Kasumi-1 (cell line): Measurements from ENCODE around the gene DVL3.
"Not testable (repeated sequence)": the region's sequence is repeated elsewhere in the genome, so short reads cannot be mapped to it uniquely, and the experiment has no call there.

Experiments
- DNase-seq, 2 experiments: peaks; one replicate each; lab custom pipeline; 2025; lab: John Stamatoyannopoulos, UW

DVL3 gene

DNA sequence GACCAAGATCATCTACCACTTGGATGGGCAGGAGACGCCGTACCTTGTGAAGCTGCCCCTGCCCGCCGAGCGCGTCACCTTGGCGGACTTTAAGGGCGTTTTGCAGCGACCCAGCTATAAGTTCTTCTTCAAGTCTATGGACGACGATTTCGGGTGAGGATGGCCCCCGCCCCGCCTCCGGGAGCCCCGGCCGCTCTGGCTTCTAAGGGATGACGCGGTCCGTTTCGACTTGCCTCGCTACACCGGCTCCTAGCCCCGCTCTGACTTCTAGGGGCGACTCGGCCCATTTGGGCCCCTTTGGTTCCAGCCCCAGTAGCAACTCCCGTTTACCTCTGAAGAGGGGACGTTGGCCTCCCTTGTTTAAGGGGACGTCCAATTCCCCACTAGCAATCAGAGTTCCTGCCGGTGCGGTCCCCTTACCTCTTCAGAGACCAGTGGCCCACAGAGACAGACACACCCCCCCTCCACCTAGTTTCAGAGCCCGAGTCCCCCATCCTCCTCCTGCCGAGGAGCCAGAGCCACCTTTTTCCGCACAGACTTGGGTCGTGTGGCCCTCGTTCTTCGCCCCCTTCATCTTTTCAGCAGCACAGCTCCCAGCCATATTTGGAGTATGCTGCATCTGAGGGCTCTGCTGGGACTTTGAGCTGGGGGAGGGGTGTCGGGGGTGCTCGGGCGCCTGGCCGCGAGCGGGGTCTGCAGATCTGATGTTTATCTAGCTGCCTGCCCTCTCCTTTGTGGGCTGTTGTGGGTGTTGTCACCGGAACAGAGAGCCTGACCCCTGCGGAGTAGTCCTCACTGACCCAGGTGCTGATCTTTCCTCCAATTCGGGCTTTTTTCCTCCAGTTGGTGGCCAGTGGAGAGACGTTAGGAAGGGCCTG is 706 bp downstream of the DVL3 start:
- no peak for DNase-seq

DNA sequence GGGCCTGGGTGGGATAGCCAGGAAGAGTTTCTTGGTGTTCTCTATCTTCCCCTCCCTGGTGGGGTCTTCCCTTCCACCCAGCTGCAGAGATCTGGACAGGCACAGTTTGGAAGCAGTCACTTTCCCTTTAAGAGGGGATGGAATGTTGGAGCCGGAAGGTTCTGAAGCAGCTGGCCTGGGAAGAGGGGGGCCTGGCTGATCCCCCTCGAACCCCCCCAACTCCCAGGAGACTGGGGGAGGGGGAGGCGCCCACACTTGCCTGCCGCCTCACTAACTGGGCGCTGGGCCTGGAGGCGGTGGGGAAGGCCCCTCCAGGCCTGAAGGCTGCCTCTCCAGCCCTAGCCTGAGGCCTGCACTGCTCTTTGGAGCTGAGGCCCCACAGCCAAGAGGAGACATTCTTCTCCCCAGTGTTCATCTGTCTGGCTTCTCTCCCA is 1.4 kb downstream of the DVL3 start:
- DNase-seq: peak in 1 of 2 experiments; percentile 15

- no peak for DNase-seq
These were observed 2.0 kb downstream of the DVL3 start for GRCh38 chr3:184157206-184157605.

GRCh38 chr3:184158404-184158803 is 3.2 kb downstream of the DVL3 start:
- DNase-seq: no peak

DNA sequence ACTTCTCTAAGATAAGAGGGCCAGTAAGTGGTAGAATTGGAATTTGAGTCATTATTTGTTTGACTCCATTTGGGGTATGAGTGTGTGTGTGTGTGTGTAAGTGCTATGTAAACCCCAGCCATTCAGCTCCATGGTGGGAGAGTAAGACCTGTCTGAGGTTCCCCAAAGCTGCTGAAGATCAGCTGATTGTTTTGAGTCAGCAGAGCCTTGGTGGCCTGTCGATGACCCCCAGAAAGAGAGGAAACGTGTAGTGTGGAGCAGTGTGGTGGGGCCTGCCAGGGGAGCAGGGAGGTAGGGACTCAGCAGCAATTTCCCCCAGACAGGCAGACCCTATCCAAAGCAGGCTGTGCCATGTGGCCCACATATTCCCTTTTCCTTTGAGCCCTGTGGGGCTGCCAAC is 5.3 kb downstream of the DVL3 start:
- no peak for DNase-seq

DNA sequence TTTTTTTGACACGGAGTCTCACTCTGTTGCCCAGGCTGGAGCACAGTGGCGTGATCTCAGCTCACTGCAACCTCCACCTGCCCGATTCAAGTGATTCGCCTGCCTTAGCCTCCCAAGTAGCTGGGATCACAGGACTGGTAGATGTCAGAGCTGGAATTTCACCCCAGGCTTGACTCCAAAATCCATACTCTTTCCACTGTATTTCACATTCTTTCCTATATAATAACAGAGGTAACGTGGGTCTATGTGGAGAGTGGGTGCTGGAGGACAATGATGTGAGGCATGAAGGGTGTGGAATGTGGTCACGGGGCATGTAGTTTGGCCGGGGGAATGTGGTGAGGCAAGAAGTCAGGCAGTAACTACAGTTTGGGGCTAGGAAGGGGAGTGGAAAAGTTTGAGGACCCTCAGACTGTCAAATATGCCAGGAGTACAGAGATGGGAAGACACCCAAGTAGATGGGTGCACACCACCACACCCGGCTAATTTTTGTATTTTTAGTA is 7.4 kb downstream of the DVL3 start:
- DNase-seq: not testable (repeated sequence)

DNA sequence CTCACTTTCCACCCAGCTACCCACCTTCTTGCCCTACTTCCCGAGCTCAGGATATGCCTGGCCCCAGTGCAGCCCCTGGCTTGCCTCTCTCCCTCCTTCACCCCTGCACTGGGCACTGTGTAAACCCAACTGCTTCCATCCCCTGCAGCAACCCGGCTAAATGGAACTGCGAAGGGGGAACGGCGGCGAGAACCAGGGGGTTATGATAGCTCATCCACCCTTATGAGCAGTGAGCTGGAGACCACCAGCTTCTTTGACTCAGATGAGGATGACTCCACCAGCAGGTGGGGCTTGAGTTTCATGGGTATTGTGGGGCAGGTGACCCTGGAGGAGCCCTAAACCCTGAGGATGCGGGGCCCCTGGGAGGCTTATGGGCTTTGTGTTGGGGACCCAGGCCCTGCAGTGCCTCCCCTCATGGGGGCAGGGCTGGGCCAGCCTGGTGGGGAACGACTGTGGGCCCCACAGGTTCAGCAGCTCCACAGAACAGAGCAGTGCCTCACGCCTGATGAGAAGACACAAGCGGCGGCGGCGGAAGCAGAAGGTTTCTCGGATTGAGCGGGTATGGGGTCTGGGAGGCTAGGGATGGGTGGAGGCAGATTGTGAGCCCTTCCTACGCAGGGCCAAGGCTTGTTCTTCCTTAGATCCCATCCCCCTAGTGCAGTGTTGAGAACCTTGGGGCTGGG is 9.6 kb downstream of the DVL3 start:
- DNase-seq: no peak

DNA sequence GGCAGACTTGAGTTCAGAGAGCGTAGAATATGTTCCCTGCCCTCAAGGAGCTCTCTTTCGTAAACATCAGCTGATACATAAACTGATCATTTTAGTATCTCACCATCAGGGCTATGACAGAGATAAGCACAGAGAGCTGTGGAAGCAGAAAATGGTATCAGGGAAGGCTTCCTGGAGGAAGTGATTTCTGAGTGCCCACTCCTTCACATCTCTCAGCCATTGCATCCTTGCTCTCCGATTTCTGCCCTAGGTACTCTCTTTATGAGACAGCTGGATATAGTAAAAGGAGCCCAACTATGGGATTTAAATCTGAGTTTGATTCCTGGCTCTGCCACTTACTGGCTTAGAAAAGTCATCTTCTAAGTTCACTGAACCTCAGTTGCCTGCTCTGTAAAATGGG is 10.4 kb downstream of the DVL3 start:
- no peak for DNase-seq

GRCh38 chr3:184166671-184167070 is 11.5 kb downstream of the DVL3 start:
- no peak for DNase-seq

DNA sequence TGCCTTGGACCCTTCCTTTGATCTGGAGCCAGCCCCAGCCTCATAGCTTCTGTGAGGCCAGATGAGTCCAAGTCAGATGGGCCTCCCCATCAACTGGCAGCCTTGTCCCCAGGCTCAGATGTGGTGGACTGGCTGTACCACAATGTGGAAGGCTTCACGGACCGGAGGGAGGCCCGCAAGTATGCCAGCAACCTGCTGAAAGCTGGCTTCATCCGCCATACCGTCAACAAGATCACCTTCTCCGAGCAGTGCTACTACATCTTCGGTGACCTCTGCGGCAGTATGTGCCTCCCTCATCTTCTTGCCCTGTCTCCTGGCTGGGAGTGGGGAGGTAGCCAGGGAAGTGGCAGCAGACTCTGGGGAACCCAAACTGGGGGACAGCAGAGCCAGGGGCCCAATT is 12.6 kb downstream of the DVL3 start:
- no peak for DNase-seq

DNA sequence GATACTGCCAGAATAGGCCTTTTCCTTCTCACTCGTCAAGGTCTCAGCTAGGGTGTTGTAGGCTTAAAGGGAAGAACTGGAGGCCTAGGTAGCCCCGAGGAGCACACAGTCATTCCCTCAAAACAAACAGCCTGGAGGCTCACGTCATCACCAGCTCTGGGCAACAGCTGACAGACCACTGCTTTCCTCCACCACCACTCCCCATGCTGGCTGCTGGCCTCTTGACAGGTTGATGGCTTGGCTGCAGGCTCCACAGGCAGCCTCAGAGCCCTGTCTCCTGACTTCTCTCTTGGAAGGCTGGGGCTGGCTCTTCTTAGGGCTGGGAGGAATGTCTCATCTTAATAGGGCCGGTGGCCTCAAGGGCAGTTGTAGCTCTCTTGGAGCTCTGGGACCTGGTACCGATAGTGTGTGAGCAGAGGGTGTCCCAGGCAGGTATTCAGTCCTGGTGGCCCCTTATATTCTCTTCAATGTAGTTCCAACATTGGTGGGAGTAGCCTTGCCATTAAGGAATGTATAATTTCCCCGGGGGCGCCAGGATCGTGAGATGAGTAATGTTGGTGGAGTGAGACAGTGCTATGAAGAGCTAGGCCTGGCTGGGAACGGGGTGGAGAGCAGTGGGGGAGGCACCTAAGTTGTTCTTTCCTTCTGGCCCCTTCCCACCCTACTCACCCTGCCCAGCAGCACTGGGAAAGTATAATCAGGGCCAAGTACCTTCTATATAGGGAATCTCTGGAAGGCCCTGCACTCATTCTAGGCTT is 13.4 kb downstream of the DVL3 start:
- no peak for DNase-seq

GRCh38 chr3:184169896-184170875 is 15.0 kb downstream of the DVL3 start:
- no peak for DNase-seq

DNA sequence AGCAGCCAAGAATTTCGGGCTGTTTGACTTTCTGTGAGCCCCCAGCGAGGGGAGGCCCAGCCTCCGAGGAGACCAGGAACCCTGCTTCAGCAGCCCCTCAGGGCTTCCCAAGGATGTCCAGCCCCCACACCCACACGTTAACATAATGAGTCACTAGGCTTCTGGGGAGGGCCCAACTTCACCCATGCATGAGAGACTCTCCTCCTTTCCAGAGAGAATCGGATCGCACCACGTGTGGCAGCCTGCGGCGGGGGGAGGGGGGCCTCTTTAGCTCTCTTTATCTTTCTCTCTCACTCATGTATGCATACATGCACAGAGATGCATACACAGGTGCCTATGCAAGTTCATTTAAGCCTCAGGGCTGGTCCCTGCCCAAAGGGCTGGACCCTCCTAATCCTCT is 16.4 kb downstream of the DVL3 start:
- DNase-seq: no peak

- DNase-seq: no peak
These were observed 17.6 kb downstream of the DVL3 start for GRCh38 chr3:184172681-184173373.

GRCh38 chr3:184173374-184173722 is 18.2 kb downstream of the DVL3 start:
- DNase-seq: no peak

DNA sequence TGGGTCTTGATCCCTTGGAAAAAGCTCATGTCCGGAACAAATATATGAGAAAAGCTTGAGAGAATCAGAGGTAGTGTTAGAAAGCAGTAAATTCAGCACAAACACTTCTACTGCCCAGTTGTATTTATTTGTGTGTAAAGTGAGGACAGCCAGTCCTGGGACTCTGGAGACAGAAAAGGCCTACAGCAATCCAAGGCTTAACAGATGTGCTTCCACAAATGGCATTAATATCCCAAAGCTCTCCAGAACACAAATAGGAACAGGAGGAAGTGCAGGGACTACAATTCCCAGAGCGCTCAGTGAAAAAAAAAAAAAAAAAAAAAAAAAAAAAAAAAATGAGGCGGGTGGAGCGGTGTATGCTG is 19.1 kb downstream of the DVL3 start:
- no peak for DNase-seq

DNA sequence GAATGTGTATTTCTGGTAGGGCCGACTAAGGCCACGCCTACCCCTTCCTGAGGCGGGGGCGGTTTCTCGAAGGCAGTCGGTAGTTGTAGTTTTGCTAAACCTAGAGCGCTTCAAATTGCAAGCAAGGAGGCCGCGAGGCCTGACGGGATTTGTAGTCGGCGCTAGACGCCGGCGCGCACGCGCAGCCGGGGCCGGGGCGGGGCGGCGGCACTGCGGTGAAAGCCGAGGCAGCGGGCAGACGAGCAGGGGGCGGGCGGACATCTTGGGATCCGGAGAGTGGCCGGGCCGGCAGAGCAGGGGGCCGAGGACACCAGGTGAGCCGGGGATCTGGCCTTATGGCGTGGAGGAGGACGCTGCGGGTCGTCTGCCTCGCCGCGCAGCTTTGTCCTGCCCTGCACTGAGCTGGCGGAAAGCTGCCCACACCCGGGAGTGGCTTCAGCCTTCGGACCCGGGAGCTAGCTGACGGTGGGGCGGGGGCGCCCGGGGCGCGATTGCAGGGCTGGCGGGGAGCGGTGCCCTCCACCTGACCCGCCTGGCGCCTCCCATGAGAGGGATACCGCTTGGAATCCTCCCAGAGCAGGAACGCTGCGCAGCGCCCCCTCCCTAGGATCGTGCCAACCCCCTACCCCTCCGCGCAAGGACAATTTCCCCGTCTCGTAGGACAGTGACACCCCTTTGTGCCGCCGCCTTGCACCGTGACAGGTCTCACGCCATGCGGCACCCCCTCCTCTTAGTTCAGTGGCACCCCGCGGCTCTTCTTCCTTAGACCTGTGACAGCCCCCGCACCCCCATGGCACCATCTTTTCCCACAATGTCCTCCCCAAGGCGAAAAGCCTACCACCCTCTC is 19.7 kb downstream of the DVL3 start, which contains the start of gene AP2M1:
TSS of gene AP2M1 (plus strand) at position 210 of the 847 bp plus-strand sequence. CDS start 2,139 bp downstream, outside the sequence.
- DNase-seq: peak; percentile 97 to 99

- DNase-seq: no peak
These were observed 20.3 kb downstream of the DVL3 start for GRCh38 chr3:184175506-184175905.

DNA sequence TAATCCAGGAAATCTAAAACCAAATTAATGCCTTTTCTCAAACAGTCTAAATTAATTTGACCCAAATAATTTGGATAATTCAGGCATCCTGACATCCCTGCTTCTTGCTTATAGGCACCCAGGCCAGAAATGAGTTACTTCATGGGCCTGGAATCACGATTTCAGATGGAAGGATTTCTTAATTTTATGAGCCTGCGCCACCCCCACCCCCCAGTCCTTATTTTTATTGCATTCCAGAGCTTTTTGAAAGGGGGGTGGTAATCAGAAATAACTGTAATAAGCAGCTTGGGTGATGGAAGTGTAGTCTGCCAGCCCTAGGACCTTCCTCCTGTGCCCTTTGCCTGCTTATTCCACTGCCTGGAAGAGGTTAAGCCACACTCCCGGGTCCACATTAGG is 20.8 kb downstream of the DVL3 start:
- no peak for DNase-seq
